ENCODE results near the gene CSAD. TPM values are rescaled to one million over a fixed set of nuclear protein-coding genes. Genes with fewer than 3 reads are reported as not detected.

Gene CSAD
- total RNA-seq = 20.2 TPM in 2 replicates

GRCh38 chr12:53180220-53180930 is at the start of gene CSAD, which contains the start of gene ZNF740:
Gene CSAD, minus strand, starts transcription at chr12:53180925. Its CDS starts 7,455 bp downstream, at chr12:53173470.
Gene ZNF740, plus strand, starts transcription at chr12:53180722. Its CDS starts 1,262 bp downstream, at chr12:53181984.
- Mint-ChIP-seq H3K27me3 (ENCODE audit: low read depth) (no peaks in the 10 kb centered on the region), H3K27ac (peak within 1 kb of the TSS; percentile 94), H3K4me3 (ENCODE audit: low read depth) (peak within 1 kb of the TSS; percentile 91), H3K36me3 (ENCODE audit: low read depth) (peaks cover 40% of the 10 kb centered on the region), H3K4me1 (ENCODE audit: low read depth) (peaks cover 40% of the 10 kb centered on the region), H3K9me3 (no peaks in the 10 kb centered on the region)
- intact Hi-C loops (cut with micrococcal nuclease) = loop anchor here (1.0 to 5.0 kb wide), 5 partner anchors 20 to 173 kb away; partner anchors contain the start of genes EIF4B and MYG1
- peak; percentile 97 for DNase-seq (ENCODE audit: low spot score)

GRCh38 chr12:53230108-53230845 is 49.6 kb upstream of the CSAD start:
- no peaks in the 10 kb centered on the region for H3K27me3 Mint-ChIP-seq (ENCODE audit: low read depth)
- H3K27ac Mint-ChIP-seq = no peak overlapping the region
- no peak overlapping the region for H3K4me3 Mint-ChIP-seq (ENCODE audit: low read depth)
- intact Hi-C loops (cut with micrococcal nuclease) = no loop called here
- peaks cover 10% of the 10 kb centered on the region for H3K36me3 Mint-ChIP-seq (ENCODE audit: low read depth)
- H3K4me1 Mint-ChIP-seq (ENCODE audit: low read depth) = peaks cover 27% of the 10 kb centered on the region
- no peaks in the 10 kb centered on the region for H3K9me3 Mint-ChIP-seq
- no peak for DNase-seq (ENCODE audit: low spot score)

- DNase-seq (ENCODE audit: low spot score) = no peak
- H3K27me3 Mint-ChIP-seq (ENCODE audit: low read depth) = no peaks in the 10 kb centered on the region
- intact Hi-C loops (cut with micrococcal nuclease) = no loop called here
- peaks cover 15% of the 10 kb centered on the region for H3K36me3 Mint-ChIP-seq (ENCODE audit: low read depth)
- no peaks in the 10 kb centered on the region for H3K9me3 Mint-ChIP-seq
- peaks cover 34% of the 10 kb centered on the region for H3K4me1 Mint-ChIP-seq (ENCODE audit: low read depth)
- H3K27ac Mint-ChIP-seq = no peak overlapping the region
- no peak overlapping the region for H3K4me3 Mint-ChIP-seq (ENCODE audit: low read depth)
Observed at GRCh38 chr12:53229454-53229853, 48.7 kb upstream of the CSAD start.

- Mint-ChIP-seq H3K4me3 (ENCODE audit: low read depth) (no peak overlapping the region), H3K27me3 (ENCODE audit: low read depth) (no peaks in the 10 kb centered on the region), H3K9me3 (no peaks in the 10 kb centered on the region), H3K4me1 (ENCODE audit: low read depth) (peaks cover 39% of the 10 kb centered on the region), H3K27ac (no peak overlapping the region), H3K36me3 (ENCODE audit: low read depth) (peaks cover 15% of the 10 kb centered on the region)
- intact Hi-C loops (cut with micrococcal nuclease) = no loop called here
- DNase-seq (ENCODE audit: low spot score) = no peak
Observed at GRCh38 chr12:53227836-53228235, 47.1 kb upstream of the CSAD start.

GRCh38 chr12:53227341-53227740 is 46.6 kb upstream of the CSAD start:
- Mint-ChIP-seq H3K27ac (no peak overlapping the region), H3K4me1 (ENCODE audit: low read depth) (peaks cover 38% of the 10 kb centered on the region)

GRCh38 chr12:53226815-53227214 is 46.1 kb upstream of the CSAD start:
- H3K27me3 Mint-ChIP-seq (ENCODE audit: low read depth) = no peaks in the 10 kb centered on the region
- intact Hi-C loops (cut with micrococcal nuclease) = no loop called here
- H3K4me3 Mint-ChIP-seq (ENCODE audit: low read depth) = no peak overlapping the region
- peaks cover 15% of the 10 kb centered on the region for H3K36me3 Mint-ChIP-seq (ENCODE audit: low read depth)
- no peak for DNase-seq (ENCODE audit: low spot score)
- peak overlapping the region; percentile 28 for H3K27ac Mint-ChIP-seq
- H3K4me1 Mint-ChIP-seq (ENCODE audit: low read depth) = peaks cover 42% of the 10 kb centered on the region
- H3K9me3 Mint-ChIP-seq = no peaks in the 10 kb centered on the region

More at GRCh38 chr12:53227341-53227740, 46.6 kb upstream of the CSAD start:
- Mint-ChIP-seq H3K27me3 (ENCODE audit: low read depth) (no peaks in the 10 kb centered on the region), H3K36me3 (ENCODE audit: low read depth) (peaks cover 15% of the 10 kb centered on the region), H3K4me3 (ENCODE audit: low read depth) (no peak overlapping the region), H3K9me3 (no peaks in the 10 kb centered on the region)
- DNase-seq (ENCODE audit: low spot score) = no peak
- intact Hi-C loops (cut with micrococcal nuclease) = no loop called here

- no peak overlapping the region for H3K4me3 Mint-ChIP-seq (ENCODE audit: low read depth)
- H3K9me3 Mint-ChIP-seq = no peaks in the 10 kb centered on the region
- no peak for DNase-seq (ENCODE audit: low spot score)
- no peak overlapping the region for H3K27ac Mint-ChIP-seq
- peaks cover 44% of the 10 kb centered on the region for H3K4me1 Mint-ChIP-seq (ENCODE audit: low read depth)
- intact Hi-C loops (cut with micrococcal nuclease) = no loop called here
- no peaks in the 10 kb centered on the region for H3K27me3 Mint-ChIP-seq (ENCODE audit: low read depth)
- peaks cover 15% of the 10 kb centered on the region for H3K36me3 Mint-ChIP-seq (ENCODE audit: low read depth)
Observed at GRCh38 chr12:53225635-53226424, 45.1 kb upstream of the CSAD start.

GRCh38 chr12:53224897-53225634 is 44.3 kb upstream of the CSAD start:
- Mint-ChIP-seq H3K36me3 (ENCODE audit: low read depth) (peaks cover 15% of the 10 kb centered on the region), H3K27me3 (ENCODE audit: low read depth) (no peaks in the 10 kb centered on the region), H3K4me1 (ENCODE audit: low read depth) (peaks cover 45% of the 10 kb centered on the region), H3K27ac (peak overlapping the region; percentile 13), H3K4me3 (ENCODE audit: low read depth) (peak overlapping the region; percentile 17), H3K9me3 (no peaks in the 10 kb centered on the region)
- no peak for DNase-seq (ENCODE audit: low spot score)
- intact Hi-C loops (cut with micrococcal nuclease) = no loop called here

- H3K9me3 Mint-ChIP-seq = no peaks in the 10 kb centered on the region
- peaks cover 15% of the 10 kb centered on the region for H3K36me3 Mint-ChIP-seq (ENCODE audit: low read depth)
- no peaks in the 10 kb centered on the region for H3K27me3 Mint-ChIP-seq (ENCODE audit: low read depth)
- H3K4me3 Mint-ChIP-seq (ENCODE audit: low read depth) = peak overlapping the region; percentile 43
- peak overlapping the region; percentile 47 for H3K27ac Mint-ChIP-seq
- intact Hi-C loops (cut with micrococcal nuclease) = no loop called here
- H3K4me1 Mint-ChIP-seq (ENCODE audit: low read depth) = peaks cover 48% of the 10 kb centered on the region
- no peak for DNase-seq (ENCODE audit: low spot score)
Observed at GRCh38 chr12:53224061-53224896, 43.6 kb upstream of the CSAD start.

- Mint-ChIP-seq H3K9me3 (no peaks in the 10 kb centered on the region), H3K4me1 (ENCODE audit: low read depth) (peaks cover 51% of the 10 kb centered on the region), H3K27me3 (ENCODE audit: low read depth) (no peaks in the 10 kb centered on the region), H3K27ac (peak overlapping the region; percentile 42), H3K4me3 (ENCODE audit: low read depth) (peak overlapping the region; percentile 64), H3K36me3 (ENCODE audit: low read depth) (peaks cover 20% of the 10 kb centered on the region)
- intact Hi-C loops (cut with micrococcal nuclease) = loop anchor here (2.0 kb wide), 1 partner anchor 13 kb away; no protein-coding TSS in a partner anchor
- no peak for DNase-seq (ENCODE audit: low spot score)
Observed at GRCh38 chr12:53223389-53224060, 42.8 kb upstream of the CSAD start.

GRCh38 chr12:53222806-53223261 is 42.1 kb upstream of the CSAD start:
- peak overlapping the region; percentile 64 for H3K4me3 Mint-ChIP-seq (ENCODE audit: low read depth)
- H3K4me1 Mint-ChIP-seq (ENCODE audit: low read depth) = peaks cover 55% of the 10 kb centered on the region
- no peak for DNase-seq (ENCODE audit: low spot score)
- peak overlapping the region; percentile 42 for H3K27ac Mint-ChIP-seq
- H3K27me3 Mint-ChIP-seq (ENCODE audit: low read depth) = no peaks in the 10 kb centered on the region
- no peaks in the 10 kb centered on the region for H3K9me3 Mint-ChIP-seq
- H3K36me3 Mint-ChIP-seq (ENCODE audit: low read depth) = peaks cover 20% of the 10 kb centered on the region
- intact Hi-C loops (cut with micrococcal nuclease) = loop anchor here (2.0 kb wide), 1 partner anchor 14 kb away; no protein-coding TSS in a partner anchor

Data from activated T-helper 2 cell treated with anti-CD3 and anti-CD28 coated beads, Interferon-gamma antibody, Interleukin-2, Interleukin-4, amounts not matched to agents 10 μg/mL and 5 μg/mL and 100 μg/mL, durations not matched to agents 14 hours and 24 hours and 36 hours (primary cell).